Ishikawa (cell line): Measurements from ENCODE around the gene CPE.

Experiments used
- CEBPB ChIP-seq: IDR thresholded peaks from 2 replicates; pipeline ENCODE4 v1.6.1; 2012
- CREB1 ChIP-seq: IDR thresholded peaks from 2 replicates; pipeline ENCODE4 v1.6.1; 2012; ENCODE audit warnings: low read depth
- EGR1 ChIP-seq: IDR thresholded peaks from 2 replicates; pipeline ENCODE4 v1.6.1; 2012
- EP300 ChIP-seq: IDR thresholded peaks from 2 replicates; pipeline ENCODE4 v1.6.1; 2012; ENCODE audit warnings: borderline replicate concordance
- FOXM1 ChIP-seq: IDR thresholded peaks from 2 replicates; pipeline ENCODE4 v1.6.1; 2012; ENCODE audit warnings: low read depth, borderline replicate concordance
- MAX ChIP-seq: IDR thresholded peaks from 2 replicates; pipeline ENCODE4 v1.6.1; 2012
- NFIC ChIP-seq: IDR thresholded peaks from 2 replicates; pipeline ENCODE4 v1.6.1; 2012
- RAD21 ChIP-seq: IDR thresholded peaks from 2 replicates; pipeline ENCODE4 v1.6.1; 2012; ENCODE audit warnings: low read depth
- REST ChIP-seq: IDR thresholded peaks from 2 replicates; pipeline ENCODE4 v1.6.1; 2012; ENCODE audit warnings: low read depth, mild to moderate bottlenecking
- YY1 ChIP-seq: IDR thresholded peaks from 2 replicates; pipeline ENCODE4 v1.6.1; 2012; ENCODE audit warnings: low read depth

GRCh38 chr4:165454426-165454825 is 75.6 kb downstream of the CPE start:
- TF ChIP-seq EP300 (no peak), MAX (no peak), EGR1 (no peak), CEBPB (no peak), NFIC (no peak), FOXM1 (no peak), RAD21 (no peak), REST (no peak), CREB1 (no peak), YY1 (no peak)
